G401 (cell line): ENCODE results near the gene C10orf105. TPM values are rescaled to one million over a fixed set of nuclear protein-coding genes. Genes with fewer than 3 reads are reported as not detected.

Experiments
- DNase-seq: peaks from one replicate; pipeline ENCODE4 v3.0.0-alpha.2; 2015; ENCODE audit warnings: low spot score
- in situ Hi-C: cut with HindIII; loops from 2 replicates; pipeline ENCODE4 v1.10.0; 2016; ENCODE audit warnings: low sequenced_read_pairs, mixed read lengths
- total RNA-seq: library from RNA; depleted of rRNA; stranded (reverse); fragments of >200 nt; shearing (Covaris generic); gene quantifications from 2 replicates; pipeline ENCODE4 v1.2.3, GENCODE V29; 2014

Gene C10orf105
- total RNA-seq, 1 experiment from 2014 or later, result not detected

DNA sequence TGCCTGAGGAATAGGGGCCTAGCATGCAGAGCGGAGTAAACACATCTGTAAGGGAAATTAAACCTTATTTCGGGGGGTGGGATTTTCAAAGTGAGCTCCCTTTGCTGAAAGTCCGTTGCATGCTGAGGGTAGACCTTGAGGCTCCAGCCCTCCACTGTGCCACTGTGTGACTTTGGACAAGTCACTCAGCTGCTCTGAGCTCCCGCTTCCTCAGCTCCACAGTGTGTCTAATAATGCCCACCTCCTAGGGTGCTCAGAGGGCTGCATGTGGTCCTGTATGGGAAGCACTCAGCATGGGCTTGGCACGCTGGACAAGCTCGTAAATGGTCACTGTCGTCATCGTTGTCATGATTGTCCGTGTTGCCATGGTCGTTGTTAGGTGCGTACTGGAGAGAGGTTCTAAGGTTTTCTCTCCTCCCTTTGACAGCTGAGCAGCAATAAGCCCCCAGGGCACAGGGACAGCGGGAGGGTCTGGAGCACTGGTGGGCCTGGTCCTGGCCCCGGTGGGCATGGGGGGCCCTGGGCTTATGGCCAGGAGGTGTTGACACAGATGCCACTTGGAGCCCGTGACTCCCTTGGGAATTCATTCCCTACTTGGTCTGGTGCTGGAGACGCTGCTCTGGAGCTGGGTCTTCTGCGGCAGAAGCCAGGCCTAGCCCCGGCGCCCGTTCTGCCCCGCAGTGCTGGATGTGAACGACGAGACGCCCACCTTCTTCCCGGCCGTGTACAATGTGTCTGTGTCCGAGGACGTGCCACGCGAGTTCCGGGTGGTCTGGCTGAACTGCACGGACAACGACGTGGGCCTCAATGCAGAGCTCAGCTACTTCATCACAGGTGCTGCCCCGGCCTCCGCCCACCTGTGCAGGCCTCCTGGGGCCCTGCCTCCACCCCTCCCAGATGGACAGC lies 13.1 kb downstream of the C10orf105 start:
- no peak for DNase-seq
- in situ Hi-C loops, result no loop called here

DNA sequence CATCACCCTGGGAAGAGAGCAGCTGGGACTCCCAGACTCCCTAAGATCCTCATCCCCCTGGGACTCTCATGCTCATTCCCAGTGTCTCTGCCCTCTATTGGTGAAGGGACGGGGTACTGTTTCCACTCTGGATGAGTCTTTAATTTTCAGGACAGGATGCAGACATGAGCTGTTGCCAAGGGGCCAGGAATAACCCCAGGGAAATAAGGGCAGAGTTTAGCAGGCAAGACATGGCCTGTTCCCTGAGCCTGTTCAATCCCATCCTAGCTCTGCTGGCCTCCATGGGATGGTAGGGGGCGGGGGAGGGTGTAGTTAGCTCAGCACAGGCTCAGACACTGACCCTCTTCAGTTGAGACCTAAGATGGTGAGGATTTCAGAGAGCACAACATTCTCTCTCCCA lies 14.0 kb downstream of the C10orf105 start:
- DNase-seq, result no peak
- in situ Hi-C loops, result no loop called here

DNA sequence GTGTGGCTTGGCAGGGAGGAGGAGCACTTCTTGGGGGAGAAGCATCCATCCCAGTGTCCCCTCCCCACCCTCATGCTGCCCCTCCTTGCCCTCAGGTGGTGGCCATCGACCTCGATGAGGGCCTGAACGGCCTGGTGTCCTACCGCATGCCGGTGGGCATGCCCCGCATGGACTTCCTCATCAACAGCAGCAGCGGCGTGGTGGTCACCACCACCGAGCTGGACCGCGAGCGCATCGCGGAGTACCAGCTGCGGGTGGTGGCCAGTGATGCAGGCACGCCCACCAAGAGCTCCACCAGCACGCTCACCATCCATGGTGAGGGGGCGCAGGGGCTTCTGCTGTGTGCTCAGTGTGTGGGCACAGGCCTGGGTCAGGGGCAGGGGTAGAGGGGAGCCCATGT lies 14.8 kb downstream of the C10orf105 start:
- DNase-seq, result no peak

DNA sequence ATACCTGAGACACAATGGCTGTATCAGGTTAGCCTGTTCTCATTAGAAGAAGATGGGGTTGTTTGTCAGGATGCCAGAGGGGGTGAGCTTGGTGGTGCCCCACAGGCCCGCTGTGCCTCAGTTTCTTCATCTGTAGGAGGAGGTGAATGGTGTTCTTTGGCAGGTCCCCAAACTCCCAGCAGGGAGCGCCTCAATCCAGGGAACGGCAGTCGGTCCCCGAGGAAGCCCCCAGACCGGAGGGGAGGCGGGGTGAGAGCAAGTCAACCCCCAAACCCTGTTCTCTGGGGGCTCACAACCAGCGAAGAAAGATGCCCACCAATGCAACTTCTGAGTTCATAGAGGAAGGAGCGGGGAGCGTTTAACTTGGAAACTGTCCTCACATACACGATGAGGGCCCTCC lies 16.0 kb downstream of the C10orf105 start:
- in situ Hi-C loops, result no loop called here
- no peak for DNase-seq

More for the DNA sequence above, 14.8 kb downstream of the C10orf105 start:
- in situ Hi-C loops, result no loop called here

DNA sequence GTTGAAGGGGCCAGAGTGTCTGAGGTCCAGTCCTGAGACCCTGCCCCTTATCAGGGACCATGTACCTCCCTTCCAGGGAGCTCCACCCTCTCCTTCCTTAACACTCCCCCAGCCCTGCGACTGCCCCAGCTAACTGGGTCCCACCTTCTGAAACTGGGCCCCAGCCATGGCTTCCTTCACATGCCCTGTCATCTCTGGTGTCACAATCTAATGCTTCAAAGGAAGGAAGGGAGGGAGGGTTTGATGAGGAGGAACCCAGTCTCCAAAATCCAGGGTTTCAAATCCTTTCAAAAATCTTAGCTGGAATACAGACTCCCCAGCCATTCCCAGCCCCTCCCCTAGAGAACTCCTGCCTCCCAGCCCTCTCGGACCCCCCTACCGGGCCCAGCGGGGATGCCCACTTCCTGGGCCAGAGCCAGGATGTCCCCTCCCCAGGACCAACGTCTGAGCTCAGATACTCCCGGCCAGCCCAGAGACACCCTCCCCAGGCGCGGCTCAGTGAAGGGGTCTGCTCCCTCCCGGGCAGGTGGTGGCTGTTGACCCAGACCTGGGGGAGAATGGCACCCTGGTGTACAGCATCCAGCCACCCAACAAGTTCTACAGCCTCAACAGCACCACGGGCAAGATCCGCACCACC lies 18.0 kb downstream of the C10orf105 start:
- in situ Hi-C loops, result no loop called here
- no peak for DNase-seq

DNA sequence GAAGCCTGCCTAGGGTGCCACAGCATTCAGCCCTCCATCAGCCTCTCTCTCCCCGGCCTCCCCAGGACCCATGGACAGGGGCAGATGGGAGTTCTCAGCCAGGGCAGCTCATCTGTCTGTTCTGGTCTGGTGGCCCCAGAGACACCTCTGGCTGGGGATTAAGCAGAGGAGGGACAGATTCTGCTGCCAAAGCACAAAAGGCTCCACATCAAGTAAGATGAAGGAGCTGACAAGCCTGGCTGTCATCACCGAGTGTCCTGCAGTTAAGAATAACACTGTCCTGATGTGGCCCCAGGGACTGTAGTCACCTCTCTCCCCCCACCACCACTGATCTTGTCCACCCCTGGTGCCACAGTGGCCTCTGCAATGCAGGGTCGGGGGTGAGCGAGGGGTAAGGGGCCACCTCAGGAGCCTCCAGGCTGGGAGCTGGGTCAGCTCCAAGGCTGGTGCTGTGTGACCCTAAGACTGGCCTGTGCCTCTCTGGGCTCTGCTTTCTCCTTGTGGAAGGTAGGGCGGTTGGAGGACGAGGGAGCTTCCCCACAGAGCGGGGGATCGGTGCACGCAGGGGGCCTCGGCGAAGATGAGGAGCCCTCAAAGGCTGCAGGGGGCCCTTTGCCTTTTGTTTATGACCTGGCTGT lies 18.7 kb downstream of the C10orf105 start:
- in situ Hi-C loops, result no loop called here
- DNase-seq, result no peak

DNA sequence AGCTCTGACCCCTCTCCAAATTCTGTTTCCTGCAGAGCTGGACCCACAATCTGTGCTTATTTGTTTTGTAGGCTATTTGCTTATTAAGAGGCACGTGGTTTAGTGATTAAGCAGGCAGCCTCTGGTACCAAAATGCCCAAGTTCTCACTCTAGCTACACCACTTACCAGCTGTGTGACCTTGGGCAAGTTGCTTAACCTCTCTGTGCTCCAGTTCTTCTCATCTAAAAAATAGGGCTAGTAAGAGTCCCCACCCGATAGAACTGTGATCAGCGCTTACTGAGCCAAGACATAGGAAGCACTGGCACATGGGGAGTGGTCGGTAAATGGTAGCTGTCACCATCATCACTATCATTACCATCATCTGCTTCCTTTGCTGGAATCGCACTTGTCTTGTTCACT lies 20.8 kb downstream of the C10orf105 start:
- in situ Hi-C loops, result no loop called here
- no peak for DNase-seq

DNA sequence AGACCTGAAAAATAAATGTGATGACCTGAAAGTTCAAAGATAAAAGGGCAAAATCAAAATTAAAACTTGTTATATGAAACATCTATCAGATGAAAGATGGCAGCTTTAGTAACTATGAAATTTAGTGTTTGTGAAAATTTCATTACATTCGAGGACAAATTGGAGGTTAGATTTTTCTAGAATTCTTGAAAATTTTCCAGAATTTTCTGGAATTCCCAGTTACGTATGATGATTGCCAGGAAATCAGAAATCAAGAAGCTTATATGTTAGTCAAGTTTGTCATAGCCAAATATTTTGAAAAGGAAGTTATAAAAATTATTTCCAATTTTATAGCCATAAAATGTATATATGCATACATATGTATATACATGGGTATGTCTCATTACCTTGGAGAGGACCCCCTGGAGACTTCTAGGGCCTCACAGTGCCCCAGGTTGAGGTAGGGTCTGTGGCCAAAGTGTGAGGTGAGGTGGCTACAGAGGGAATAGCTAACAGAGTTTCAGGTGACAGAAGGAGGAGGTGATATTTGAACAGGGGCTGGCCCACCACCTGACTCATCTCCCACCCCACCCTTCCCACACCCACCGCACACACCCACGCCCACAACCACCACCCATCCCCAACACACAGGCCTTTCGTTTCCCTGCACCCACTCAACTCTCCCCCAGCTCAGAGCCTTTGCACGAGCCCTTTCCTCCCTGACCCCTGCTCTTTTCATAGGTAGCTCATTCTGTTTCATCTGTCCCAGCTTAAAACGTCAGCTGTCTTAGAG lies 21.5 kb downstream of the C10orf105 start:
- DNase-seq, result no peak
- in situ Hi-C loops, result no loop called here

DNA sequence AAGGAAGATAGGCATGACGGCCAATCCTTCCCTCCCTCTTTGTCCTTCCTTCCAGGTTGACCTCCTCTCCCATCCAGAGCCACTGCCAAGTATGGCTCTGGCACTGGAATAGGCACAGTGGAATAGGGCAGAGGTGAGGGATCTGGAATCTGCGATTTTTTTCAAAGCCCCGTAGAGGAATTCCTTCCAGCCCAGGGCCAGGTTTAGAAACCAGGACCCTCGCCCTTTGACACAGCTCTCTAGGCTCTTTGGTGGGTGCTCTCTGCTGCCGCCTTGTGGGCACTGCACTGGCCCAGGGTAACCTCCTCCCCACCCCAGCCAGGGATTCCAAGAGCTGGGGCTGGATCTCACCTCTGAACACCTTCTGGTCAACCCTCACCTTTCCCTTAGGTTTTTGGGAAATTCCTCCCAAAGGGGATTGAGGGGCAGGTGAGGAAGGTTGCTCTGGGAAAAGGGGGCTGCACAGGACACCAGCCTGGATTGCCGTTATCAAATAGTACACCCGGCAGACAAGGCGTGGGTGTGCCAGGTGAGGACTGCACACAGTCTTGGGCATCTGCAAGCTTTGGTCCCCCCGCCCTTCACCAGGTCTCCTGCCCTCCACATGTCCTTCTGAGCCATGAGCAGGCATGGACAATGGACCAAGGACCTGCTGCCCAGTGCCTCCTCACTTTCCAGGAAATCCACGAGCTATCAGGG lies 22.8 kb downstream of the C10orf105 start:
- DNase-seq, result peak; percentile 48
- in situ Hi-C loops, result no loop called here

DNA sequence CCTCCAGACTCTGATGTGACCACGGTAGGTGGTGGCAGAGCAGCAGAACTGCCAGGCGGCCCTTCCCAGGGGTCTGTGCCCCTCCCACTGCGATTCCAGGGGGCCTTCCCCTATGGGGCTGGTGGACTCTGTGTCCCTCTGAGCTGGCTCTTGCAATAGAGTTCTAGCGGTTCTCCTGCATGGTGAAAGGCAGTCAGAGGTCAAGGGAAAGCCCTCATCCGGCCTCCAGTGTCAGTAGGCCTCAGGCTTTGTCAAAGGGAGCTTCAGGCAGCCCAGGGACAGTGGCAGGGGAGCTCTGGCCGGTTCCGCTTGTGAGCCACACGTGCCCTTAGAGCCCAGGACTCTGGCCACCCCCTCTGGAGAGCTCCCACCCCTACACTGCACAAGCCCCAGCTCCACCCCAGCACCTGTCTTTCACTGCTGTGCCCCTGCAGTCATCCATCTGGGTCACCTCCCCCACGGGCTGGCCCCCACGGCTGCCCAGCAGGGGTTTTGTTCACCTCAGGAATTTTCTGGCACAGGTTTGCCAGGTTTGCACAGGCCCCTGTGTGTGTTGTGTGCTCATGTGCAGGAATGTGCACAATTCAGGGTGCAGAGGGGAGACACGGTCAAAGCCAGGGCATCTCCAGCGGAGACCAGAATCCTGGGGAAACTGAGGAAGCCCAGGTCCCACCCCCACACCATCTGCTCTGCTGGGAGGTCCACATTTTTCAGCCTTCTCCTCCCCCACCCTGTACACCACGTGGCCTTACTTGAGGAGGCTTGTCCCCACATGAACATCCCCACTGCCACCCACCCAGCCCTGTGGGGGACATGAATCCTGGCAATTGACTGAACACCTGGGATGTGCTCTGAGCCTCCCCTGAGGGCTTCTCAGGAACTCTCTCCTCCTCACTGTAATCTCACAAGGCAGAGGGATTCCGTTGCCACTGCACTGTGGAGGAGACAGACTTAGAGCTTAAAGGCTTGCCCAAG lies 23.8 kb downstream of the C10orf105 start:
- DNase-seq, result no peak
- in situ Hi-C loops, result no loop called here

DNA sequence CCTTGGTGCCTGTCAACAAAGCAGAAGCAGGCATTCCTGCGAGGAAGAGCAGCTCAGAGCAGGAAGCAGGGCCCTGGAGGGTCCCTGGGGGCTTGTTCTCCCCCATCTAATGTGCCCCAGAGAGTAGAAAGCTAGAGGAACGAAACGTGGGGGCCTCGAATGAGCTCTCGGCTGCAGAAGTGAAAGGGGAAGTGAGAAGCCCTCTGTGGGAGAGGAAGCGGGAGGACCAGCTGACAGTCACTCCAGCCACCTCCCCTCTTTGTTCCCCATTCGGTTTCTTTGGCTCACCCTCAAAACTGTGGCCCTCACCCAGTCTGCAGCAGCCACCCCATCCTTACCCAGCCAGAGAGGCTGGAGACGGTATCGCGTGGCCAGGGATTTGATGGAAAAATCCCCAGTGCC lies 25.0 kb downstream of the C10orf105 start:
- no peak for DNase-seq
- in situ Hi-C loops, result no loop called here

DNA sequence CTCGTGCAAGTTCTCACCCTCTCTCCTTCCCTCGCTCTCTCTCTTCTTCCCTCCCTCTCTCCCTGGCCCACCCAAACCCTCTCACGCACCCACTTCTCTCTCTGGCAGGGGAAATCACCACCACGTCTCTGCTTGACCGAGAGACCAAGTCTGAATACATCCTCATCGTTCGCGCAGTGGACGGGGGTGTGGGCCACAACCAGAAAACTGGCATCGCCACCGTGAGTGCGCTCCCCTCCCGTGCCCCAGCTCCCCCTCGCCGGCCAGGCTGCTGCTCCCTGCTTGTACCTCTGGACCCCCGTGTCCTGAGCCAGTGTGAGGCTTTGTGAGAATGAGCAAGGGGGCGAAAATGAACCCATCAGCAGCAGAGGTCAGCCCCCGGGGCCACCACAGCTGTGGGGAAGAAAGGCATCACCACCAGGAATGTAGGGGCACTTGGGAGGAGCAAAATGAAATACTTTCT lies 25.5 kb downstream of the C10orf105 start:
- DNase-seq, result no peak
- in situ Hi-C loops, result no loop called here

DNA sequence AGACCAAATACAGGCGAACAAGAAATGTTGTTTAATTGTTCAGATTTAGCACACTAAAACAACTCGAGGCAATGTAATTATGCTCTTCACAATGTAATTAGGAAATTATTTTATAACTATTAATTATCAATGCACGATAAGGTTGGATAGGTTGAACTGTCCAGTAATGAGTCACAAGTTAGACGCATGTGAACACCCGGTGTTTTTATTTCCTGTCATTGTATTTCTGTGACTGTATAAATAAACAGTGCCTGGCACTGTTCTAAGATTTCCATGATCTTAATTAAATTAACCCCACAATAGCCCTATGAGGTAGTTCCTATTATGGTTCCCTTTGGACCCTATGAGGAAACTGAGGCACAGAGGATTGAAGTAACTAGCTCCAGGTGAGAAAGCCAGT lies 26.2 kb downstream of the C10orf105 start:
- in situ Hi-C loops, result no loop called here
- no peak for DNase-seq

DNA sequence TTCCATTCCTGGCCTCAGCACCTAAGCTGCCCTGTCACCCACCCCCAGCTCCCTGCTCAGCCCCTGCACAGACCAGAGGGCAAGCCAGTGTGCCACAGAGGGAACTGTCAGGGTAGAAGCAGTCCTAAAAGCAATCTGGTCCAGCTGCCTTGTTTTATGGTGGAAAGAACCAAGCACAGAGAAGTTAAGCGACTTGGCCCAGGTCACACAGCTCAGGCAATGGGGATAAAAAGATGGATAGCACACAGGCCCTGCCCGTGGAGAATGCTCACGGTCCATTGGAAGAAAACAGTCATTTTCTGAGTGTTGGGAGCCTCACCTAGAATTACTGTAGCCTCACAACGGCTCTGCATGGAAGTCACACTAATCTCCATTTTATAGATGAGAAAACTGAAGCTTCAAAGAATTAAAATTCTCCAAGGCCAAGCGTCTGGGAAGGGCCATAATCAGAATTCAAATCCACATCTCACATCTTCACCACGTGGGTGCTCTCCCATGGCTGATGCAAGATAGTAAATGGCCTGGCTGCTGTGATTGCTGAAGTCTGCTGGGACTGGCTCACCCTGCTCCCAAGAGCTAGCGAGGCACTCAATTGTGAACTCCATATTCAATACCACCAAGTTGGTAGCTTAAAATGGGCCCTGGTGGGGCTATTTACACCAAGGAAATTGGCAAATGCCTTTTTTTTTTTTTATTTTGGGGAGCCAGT lies 26.8 kb downstream of the C10orf105 start:
- in situ Hi-C loops, result no loop called here
- no peak for DNase-seq

DNA sequence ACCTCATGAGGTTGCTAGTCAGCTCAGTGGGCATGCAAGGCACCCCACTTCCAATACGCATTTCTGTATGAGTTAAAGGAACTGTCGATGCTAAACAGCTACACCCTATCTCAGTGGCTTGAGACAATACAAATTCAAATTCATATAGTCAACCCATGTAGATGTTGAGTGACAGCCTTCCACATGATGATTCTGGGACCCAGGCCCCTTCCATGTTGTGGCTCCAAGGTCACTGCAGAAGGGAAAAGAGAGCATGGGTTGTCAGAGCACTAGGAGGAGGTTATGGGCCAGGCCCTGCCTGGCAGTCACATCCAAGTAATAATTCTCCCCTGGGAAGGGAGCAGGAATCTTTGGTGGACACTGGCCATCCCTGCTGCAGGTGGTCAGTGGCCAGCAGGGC lies 28.2 kb downstream of the C10orf105 start:
- in situ Hi-C loops, result no loop called here
- DNase-seq, result no peak

DNA sequence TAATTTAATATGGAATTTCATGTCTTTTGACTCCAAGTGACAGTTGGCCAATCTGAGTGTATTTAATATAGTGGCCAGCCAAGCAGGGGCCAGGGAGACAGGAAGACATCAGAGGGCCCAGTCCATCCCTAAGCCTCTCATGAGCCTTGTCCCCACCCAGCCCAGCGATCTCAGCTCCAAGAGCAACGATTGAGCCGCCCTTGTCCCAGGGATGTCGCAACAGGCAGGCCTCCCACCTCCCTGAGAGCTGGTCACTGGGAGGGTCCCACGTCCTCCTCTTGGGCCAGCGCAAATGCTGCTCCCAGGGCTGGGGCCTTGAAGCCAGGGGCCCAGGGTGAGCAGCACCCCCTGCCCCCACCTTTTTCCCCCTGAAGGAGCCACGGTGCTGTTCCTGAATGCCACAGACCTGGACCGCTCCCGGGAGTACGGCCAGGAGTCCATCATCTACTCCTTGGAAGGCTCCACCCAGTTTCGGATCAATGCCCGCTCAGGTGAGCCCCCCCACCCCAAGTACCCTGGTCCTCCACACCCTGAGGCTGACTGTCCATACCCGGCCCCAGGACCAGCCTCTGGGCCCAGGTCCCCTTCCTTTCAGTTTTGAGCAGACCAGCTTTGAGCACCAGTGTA lies 29.4 kb downstream of the C10orf105 start:
- in situ Hi-C loops, result no loop called here

DNA sequence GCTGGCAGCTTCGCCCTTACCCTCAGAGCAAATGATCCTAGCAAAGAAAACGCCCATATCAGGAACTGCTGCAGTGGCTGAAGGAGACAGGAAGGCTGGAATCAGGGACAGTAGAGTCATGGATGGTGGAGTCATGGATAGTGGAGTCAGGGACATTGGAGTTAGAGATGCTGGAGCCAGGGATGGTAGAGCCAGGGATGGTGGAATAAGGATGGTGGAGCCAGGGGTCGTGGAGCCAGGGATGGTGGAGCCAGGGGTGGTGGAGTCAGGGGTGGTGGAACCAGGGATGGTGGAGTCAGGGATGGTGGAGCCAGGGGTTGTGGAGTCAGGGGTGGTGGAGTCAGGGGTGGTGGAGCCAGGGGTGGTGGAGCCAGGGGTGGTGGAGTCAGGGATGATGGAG lies 31.3 kb downstream of the C10orf105 start:
- in situ Hi-C loops, result no loop called here
- DNase-seq, result no peak

More for the DNA sequence above, 29.4 kb downstream of the C10orf105 start:
- no peak for DNase-seq
